ENCODE measurements around the gene PTPRT.

The PTPRT gene

GRCh38 chr20:43022568-43022967 is 167.1 kb downstream of the PTPRT start:
- no peak for DNase-seq (ENCODE audit: low spot score)

- DNase-seq (ENCODE audit: low spot score) = no peak
Observed at GRCh38 chr20:43022081-43022480, 167.6 kb downstream of the PTPRT start.

- DNase-seq (ENCODE audit: low spot score) = no peak
Observed at GRCh38 chr20:43017241-43018030, 172.3 kb downstream of the PTPRT start.

GRCh38 chr20:43016257-43016656 is 173.4 kb downstream of the PTPRT start:
- DNase-seq (ENCODE audit: low spot score) = no peak

- no peak for DNase-seq (ENCODE audit: low spot score)
Observed at GRCh38 chr20:43015566-43015965, 174.1 kb downstream of the PTPRT start.

GRCh38 chr20:43014206-43014605 is 175.5 kb downstream of the PTPRT start:
- DNase-seq (ENCODE audit: low spot score) = no peak

- no peak for DNase-seq (ENCODE audit: low spot score)
Observed at GRCh38 chr20:43011491-43011890, 178.2 kb downstream of the PTPRT start.

- no peak for DNase-seq (ENCODE audit: low spot score)
Observed at GRCh38 chr20:43009532-43009931, 180.2 kb downstream of the PTPRT start.

GRCh38 chr20:43007525-43007924 is 182.2 kb downstream of the PTPRT start:
- no peak for DNase-seq (ENCODE audit: low spot score)

GRCh38 chr20:43006651-43007375 is 182.9 kb downstream of the PTPRT start:
- DNase-seq (ENCODE audit: low spot score) = no peak

- DNase-seq (ENCODE audit: low spot score) = no peak
Observed at GRCh38 chr20:43003318-43003944, 186.3 kb downstream of the PTPRT start.

- DNase-seq (ENCODE audit: low spot score) = no peak
Observed at GRCh38 chr20:42996141-42996540, 193.6 kb downstream of the PTPRT start.

- DNase-seq (ENCODE audit: low spot score) = no peak
Observed at GRCh38 chr20:42988319-42988718, 201.4 kb downstream of the PTPRT start.

GRCh38 chr20:42987376-42988114 is 202.2 kb downstream of the PTPRT start:
- no peak for DNase-seq (ENCODE audit: low spot score)

GRCh38 chr20:42986143-42986773 is 203.4 kb downstream of the PTPRT start:
- DNase-seq (ENCODE audit: low spot score) = no peak

- DNase-seq (ENCODE audit: low spot score) = no peak
Observed at GRCh38 chr20:42985628-42986027, 204.1 kb downstream of the PTPRT start.

- DNase-seq (ENCODE audit: low spot score) = no peak
Observed at GRCh38 chr20:42982218-42982617, 207.5 kb downstream of the PTPRT start.

- DNase-seq (ENCODE audit: low spot score) = no peak
Observed at GRCh38 chr20:42981253-42981652, 208.5 kb downstream of the PTPRT start.

- no peak for DNase-seq (ENCODE audit: low spot score)
Observed at GRCh38 chr20:42979720-42980119, 210.0 kb downstream of the PTPRT start.

- no peak for DNase-seq (ENCODE audit: low spot score)
Observed at GRCh38 chr20:42978184-42978974, 211.3 kb downstream of the PTPRT start.

GRCh38 chr20:42975974-42976373 is 213.7 kb downstream of the PTPRT start:
- DNase-seq (ENCODE audit: low spot score) = no peak
